GM21528 (cell line): ENCODE measurements around the gene ECSIT.

Experiments used
- ATAC-seq: cut with Tn5 transposase; IDR thresholded peaks from one replicate; pipeline ENCODE4 v1.9.1; 2021; ENCODE audit warnings: mild to moderate bottlenecking, moderate library complexity; ENCODE audit not compliant: unreplicated experiment, low FRiP score

ECSIT gene

GRCh38 chr19:11505504-11506100 is 23.3 kb downstream of the ECSIT start, which contains the start of gene ZNF653:
Gene ZNF653 (minus strand): TSS chr19:11505839. CDS start chr19:11505786, 53 bp downstream.
- peak; percentile 54 for ATAC-seq

GRCh38 chr19:11505032-11505503 is 23.9 kb downstream of the ECSIT start:
- peak; percentile 84 for ATAC-seq

GRCh38 chr19:11504502-11505031 is 24.4 kb downstream of the ECSIT start:
- no peak for ATAC-seq

GRCh38 chr19:11499890-11500420 is 29.0 kb downstream of the ECSIT start:
- ATAC-seq: no peak

GRCh38 chr19:11499220-11499726 is 29.7 kb downstream of the ECSIT start:
- ATAC-seq: no peak

- no peak for ATAC-seq
These were observed 32.4 kb downstream of the ECSIT start for GRCh38 chr19:11496391-11497163.

- no peak for ATAC-seq
These were observed 33.0 kb downstream of the ECSIT start for GRCh38 chr19:11495885-11496284.

- no peak for ATAC-seq
These were observed 33.5 kb downstream of the ECSIT start for GRCh38 chr19:11495481-11495880.

- no peak for ATAC-seq
These were observed 34.2 kb downstream of the ECSIT start for GRCh38 chr19:11494634-11495285.

- no peak for ATAC-seq
These were observed 39.6 kb downstream of the ECSIT start for GRCh38 chr19:11489378-11489777.

GRCh38 chr19:11486661-11487503 is 42.1 kb downstream of the ECSIT start:
- ATAC-seq: no peak

GRCh38 chr19:11485245-11485837 is 43.6 kb downstream of the ECSIT start:
- ATAC-seq: no peak

- no peak for ATAC-seq
These were observed 45.4 kb downstream of the ECSIT start for GRCh38 chr19:11483366-11484111.

GRCh38 chr19:11482384-11483050 is 46.4 kb downstream of the ECSIT start:
- ATAC-seq: peak; percentile 55

- ATAC-seq: peak; percentile 48
These were observed 47.2 kb downstream of the ECSIT start for GRCh38 chr19:11481534-11482383.

GRCh38 chr19:11480715-11481533 is 48.0 kb downstream of the ECSIT start, which contains the start of gene ELAVL3:
Gene ELAVL3 (minus strand): TSS chr19:11481046. CDS start chr19:11480608, 438 bp downstream.
- ATAC-seq: no peak
